WI38 (cell line): ENCODE measurements around the gene SDC4.

Experiments used
- H3K4me3 ChIP-seq: 2 replicates; pipeline ENCODE4 v1.5.1; 2011; ENCODE audit warnings: low read depth, mild to moderate bottlenecking, control low read depth, low read length
- CTCF ChIP-seq: IDR thresholded peaks from 2 replicates; pipeline ENCODE4 v1.5.1; 2012; ENCODE audit warnings: low read depth, mild to moderate bottlenecking, control low read depth, low read length

Gene SDC4

DNA sequence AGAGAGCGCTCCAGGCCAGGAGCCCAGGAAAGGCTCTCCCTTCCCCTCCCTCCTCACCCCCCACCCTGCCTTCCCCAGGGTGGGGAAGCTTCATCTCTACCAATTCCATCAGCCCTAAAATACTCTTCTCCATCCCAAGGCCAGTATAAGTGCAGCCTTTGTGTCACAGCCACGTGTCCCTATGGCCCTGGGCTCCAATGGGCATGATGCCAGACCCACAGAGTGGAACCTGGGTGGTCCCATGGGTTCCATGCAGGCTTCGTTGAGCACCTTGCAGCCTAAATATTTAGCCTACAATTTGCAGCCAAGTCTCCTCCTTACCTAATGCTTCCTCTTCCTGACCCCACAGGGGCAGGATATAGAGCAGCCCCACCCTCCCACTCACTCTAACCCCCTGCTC is 39.1 kb downstream of the SDC4 start:
- no peak for TF ChIP-seq CTCF
- no peak overlapping the region for H3K4me3 ChIP-seq

DNA sequence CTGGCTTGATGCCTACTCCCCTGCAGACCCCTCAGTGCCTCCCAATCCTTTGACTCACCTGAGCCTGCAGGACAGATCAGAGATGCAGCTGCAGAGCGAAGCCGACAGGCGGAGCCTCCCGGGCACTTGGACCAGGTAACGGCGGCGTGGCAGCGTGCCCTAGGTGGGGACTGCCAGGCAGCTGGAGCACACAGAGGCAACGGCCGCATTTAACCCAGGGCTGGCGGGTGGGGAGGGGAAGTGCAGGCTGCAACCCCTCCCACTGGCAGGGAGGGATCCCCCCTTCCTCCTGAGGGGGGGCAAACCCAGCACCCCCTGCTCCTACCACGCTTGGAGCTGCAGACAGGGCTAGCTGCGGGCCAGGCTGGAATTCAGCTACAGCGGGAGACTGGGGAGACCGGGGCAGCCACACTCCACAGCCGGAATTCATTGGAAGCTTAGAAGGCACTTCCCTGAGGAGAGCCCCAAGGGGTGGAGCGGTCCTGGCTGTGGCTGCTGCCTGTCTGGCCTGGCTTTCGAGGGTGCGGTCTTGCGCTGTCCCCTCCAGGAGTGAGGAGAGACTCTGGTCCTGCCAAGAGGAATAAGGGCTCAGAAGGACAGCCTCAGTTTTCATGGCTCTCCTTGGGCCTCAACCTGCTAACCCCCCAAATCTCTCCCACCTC is 40.0 kb downstream of the SDC4 start, which contains the start of gene MATN4:
TSS of gene MATN4 (minus strand) at position 183 of the 662 bp plus-strand sequence. CDS start 2,717 bp downstream, outside the sequence.
- TF ChIP-seq CTCF, result no peak
- H3K4me3 ChIP-seq, result no peak within 1 kb of the TSS

- no peak overlapping the region for H3K4me3 ChIP-seq
- TF ChIP-seq CTCF, result no peak
Measured at GRCh38 chr20:45307076-45307640, 41.1 kb downstream of the SDC4 start.

DNA sequence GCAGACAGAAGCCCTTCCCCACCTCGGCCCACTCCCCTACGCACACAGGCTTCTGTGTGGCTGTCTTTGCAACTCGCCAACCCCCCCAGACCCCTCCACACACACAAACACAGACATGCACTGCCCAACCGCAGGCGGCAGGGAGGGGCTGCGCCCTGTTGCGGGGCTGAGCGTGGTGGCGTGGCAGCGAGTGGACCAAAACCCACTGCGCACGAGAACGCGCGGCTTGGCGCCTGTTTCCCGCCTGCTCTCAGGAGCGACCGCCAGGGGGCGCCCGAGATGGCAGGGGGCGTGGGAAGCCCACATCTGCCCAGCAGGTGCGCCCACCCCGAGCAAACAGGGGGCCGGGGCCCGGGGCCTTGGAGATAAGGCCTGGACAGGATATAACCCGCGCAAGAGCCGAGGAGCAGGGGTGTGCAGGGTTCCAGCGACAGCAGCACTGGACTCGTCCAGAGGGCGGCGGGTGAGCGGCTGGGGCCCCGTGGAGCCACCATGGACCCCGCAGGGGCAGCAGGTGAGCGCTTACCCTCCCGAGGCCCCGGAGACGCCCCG is 41.7 kb downstream of the SDC4 start, which contains the start of gene RBPJL:
TSS of gene RBPJL (plus strand) at position 410 of the 552 bp plus-strand sequence. CDS start at position 493, 83 bp downstream.
- H3K4me3 ChIP-seq, result no peak within 1 kb of the TSS
- peak; percentile 90 for TF ChIP-seq CTCF

DNA sequence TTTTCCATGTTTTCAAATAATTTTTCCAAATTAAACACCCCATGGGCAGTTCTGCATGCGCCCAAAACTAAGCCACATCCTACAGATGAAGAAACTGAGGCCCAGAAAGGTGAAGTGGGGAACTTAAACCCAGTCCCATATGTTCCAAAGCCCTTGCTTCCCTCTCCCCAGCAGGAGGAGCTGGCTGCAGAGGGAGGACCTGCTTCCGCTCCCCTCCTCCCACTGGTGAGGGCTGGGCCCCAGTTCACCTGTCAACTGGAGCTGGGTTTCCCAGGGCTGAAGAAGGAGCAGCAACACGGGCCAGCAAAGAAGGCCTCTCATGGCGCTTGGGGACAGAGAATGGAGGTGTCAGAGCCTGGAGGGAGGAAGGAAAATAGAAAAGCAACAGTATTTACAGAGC is 43.0 kb downstream of the SDC4 start:
- no peak for TF ChIP-seq CTCF
- H3K4me3 ChIP-seq, result no peak overlapping the region

GRCh38 chr20:45304464-45304999 is 43.7 kb downstream of the SDC4 start:
- no peak overlapping the region for H3K4me3 ChIP-seq
- no peak for TF ChIP-seq CTCF
